ENCODE data around the gene CDH13. TPM values are rescaled to one million over a fixed set of nuclear protein-coding genes. Genes with fewer than 3 reads are reported as not detected.

The CDH13 gene
- polyA plus RNA-seq, 1 experiment, result 113 TPM

DNA sequence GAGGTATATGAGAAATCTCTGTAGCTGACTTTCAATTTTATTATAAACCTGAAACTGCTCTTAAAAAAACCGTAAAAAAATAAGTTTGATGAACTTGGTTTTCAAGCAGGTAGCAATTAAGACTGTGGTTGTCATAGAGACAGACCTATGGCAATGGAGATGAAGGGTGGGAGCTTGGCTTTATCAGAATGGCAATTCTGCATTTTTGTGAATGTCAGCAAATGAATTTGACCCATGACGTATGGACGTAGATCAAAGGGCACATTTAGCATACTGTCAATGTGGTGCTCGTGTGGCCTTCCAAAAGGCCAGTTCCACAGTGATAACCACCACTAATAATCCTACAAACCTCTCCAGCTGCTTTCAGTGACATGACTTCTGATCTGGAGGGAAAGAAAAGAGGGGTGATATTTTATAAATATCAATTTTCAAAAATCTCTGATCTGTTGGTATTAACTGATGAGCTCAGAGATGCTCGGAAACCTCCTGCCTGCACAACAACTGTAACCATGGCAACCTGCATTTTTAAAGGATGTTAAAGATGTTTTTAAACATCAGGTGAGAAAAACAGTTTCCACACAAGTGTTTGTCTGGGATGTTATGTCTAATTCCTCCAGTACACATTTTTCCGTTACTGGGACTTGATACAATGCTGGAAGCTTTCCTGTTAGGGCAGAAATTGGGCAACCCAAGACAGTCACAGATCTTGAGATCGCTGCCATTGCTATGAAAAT lies 533.7 kb downstream of the CDH13 start:
- no peak for DNase-seq (ENCODE audit: low read depth)
- TF ChIP-seq, protein P1, sequence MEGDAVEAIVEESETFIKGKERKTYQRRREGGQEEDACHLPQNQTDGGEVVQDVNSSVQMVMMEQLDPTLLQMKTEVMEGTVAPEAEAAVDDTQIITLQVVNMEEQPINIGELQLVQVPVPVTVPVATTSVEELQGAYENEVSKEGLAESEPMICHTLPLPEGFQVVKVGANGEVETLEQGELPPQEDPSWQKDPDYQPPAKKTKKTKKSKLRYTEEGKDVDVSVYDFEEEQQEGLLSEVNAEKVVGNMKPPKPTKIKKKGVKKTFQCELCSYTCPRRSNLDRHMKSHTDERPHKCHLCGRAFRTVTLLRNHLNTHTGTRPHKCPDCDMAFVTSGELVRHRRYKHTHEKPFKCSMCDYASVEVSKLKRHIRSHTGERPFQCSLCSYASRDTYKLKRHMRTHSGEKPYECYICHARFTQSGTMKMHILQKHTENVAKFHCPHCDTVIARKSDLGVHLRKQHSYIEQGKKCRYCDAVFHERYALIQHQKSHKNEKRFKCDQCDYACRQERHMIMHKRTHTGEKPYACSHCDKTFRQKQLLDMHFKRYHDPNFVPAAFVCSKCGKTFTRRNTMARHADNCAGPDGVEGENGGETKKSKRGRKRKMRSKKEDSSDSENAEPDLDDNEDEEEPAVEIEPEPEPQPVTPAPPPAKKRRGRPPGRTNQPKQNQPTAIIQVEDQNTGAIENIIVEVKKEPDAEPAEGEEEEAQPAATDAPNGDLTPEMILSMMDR (IDR thresholded peaks at IDR 0.05; ENCODE audit: insufficient read depth, low read depth, low read length), result no peak
- ChIA-PET CTCF (no interaction called here), POLR2A (no interaction called here)
- Histone ChIP-seq H3K27me3 (ENCODE audit: control insufficient read depth, insufficient read depth, low read length) (no peaks in the 10 kb centered on the region), H3K36me3 (ENCODE audit: control insufficient read depth, insufficient read depth, low read length) (no peaks in the 10 kb centered on the region), H3K4me3 (ENCODE audit: low read depth, low read length) (no peak overlapping the region)

DNA sequence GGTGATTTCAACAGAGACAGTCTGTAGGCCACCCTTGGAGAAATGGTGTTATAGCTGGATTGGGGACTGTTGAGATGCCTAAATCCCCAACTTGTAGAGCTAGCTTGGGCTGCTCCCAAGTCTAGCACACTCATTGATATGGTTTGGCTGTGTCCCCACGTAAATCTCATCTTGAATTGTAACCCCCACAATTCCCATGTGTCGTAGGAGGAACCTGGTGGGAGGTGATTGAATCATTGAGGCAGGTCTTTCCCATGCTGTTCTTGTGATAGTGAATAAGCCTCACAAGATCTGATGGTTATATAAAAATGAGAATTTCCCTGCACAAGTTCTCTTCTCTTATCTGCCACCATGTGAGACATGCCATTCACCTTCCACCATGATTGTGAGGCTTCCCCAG lies 536.0 kb downstream of the CDH13 start:
- POLR2A ChIA-PET, result no interaction called here
- TF ChIP-seq, protein P1 (IDR thresholded peaks at IDR 0.05; ENCODE audit: insufficient read depth, low read depth, low read length), result no peak
- Histone ChIP-seq H3K27me3 (ENCODE audit: control insufficient read depth, insufficient read depth, low read length) (no peaks in the 10 kb centered on the region), H3K36me3 (ENCODE audit: control insufficient read depth, insufficient read depth, low read length) (no peaks in the 10 kb centered on the region), H3K4me3 (ENCODE audit: low read depth, low read length) (no peak overlapping the region)
- CTCF ChIA-PET, result no interaction called here
- DNase-seq (ENCODE audit: low read depth), result no peak

DNA sequence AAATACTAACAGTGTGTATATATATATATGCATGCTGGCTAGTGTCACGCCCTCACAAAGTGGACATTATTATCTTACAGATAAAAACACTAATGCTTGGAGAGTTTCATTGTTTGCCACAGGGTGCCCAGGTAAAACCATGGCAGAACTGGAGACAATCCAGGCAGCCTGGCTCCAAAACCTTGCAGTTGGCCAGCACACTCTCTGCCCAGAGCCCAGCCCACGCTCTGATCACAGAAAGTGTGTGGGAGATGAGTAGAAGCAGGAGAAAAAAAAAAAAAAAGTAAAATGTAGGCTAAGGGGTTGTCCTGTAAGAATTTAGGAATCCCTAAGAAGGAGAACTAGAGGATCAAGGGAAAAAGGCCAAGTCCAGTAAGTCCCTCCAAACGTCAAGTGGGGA lies 538.0 kb downstream of the CDH13 start:
- CTCF ChIA-PET, result no interaction called here

DNA sequence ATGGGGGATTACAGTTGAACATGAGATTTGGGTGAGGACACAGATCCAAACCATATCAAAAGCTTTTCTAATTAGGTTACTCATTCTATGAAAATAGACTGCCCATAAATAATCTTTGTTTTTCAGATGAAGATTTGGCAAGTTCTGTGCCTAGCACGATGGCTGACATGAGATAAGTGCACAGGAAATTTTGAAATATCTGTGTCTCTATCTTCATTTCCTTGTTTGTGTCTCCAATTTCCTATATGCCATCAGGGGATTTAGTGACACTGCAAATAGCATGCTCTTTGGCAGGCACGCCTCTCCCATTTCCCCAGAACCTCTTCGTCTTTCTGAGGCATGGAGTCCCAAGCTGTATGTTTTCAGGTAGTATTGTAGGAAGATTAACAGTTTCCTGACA lies 544.6 kb downstream of the CDH13 start:
- no peaks in the 10 kb centered on the region for H3K27me3 ChIP-seq (ENCODE audit: control insufficient read depth, insufficient read depth, low read length)
- no peak overlapping the region for H3K4me3 ChIP-seq (ENCODE audit: low read depth, low read length)
- ChIA-PET POLR2A (no interaction called here), CTCF (no interaction called here)
- DNase-seq (ENCODE audit: low read depth), result no peak
- TF ChIP-seq, protein P1 (IDR thresholded peaks at IDR 0.05; ENCODE audit: insufficient read depth, low read depth, low read length), result no peak
- H3K36me3 ChIP-seq (ENCODE audit: control insufficient read depth, insufficient read depth, low read length), result no peaks in the 10 kb centered on the region

More for the DNA sequence above, 538.0 kb downstream of the CDH13 start:
- Histone ChIP-seq H3K36me3 (ENCODE audit: control insufficient read depth, insufficient read depth, low read length) (no peaks in the 10 kb centered on the region), H3K4me3 (ENCODE audit: low read depth, low read length) (no peak overlapping the region), H3K27me3 (ENCODE audit: control insufficient read depth, insufficient read depth, low read length) (no peaks in the 10 kb centered on the region)
- DNase-seq (ENCODE audit: low read depth), result no peak
- POLR2A ChIA-PET, result no interaction called here
- TF ChIP-seq, protein P1 (IDR thresholded peaks at IDR 0.05; ENCODE audit: insufficient read depth, low read depth, low read length), result no peak

DNA sequence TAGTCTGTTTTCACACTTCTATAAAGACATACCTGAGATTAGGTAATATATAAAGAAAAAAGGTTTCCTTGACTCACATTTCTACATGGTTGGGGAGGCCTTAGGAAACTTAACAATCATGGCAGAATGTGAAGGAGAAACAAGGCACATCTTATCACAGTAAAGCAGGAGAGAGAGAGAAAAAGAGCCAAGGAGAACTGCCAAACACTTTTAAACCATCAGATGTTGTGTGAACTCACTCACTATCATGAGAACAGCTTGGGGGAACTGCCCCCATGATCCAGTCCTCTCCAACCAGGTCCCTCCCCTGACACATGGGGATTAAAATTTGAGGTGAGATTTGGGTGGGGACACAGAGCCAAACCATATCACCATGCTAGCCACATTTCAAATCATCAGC lies 547.9 kb downstream of the CDH13 start:
- Histone ChIP-seq H3K27me3 (ENCODE audit: control insufficient read depth, insufficient read depth, low read length) (no peaks in the 10 kb centered on the region), H3K4me3 (ENCODE audit: low read depth, low read length) (no peak overlapping the region), H3K36me3 (ENCODE audit: control insufficient read depth, insufficient read depth, low read length) (no peaks in the 10 kb centered on the region)
- DNase-seq (ENCODE audit: low read depth), result no peak
- TF ChIP-seq, protein P1 (IDR thresholded peaks at IDR 0.05; ENCODE audit: insufficient read depth, low read depth, low read length), result no peak
- CTCF ChIA-PET, result no interaction called here
- POLR2A ChIA-PET, result no interaction called here
